ENCODE data around the gene FNDC7. TPM values are rescaled to one million over a fixed set of nuclear protein-coding genes. Genes with fewer than 3 reads are reported as not detected.

FNDC7 gene
- total and polyA plus RNA-seq, 7 donors = not detected

DNA sequence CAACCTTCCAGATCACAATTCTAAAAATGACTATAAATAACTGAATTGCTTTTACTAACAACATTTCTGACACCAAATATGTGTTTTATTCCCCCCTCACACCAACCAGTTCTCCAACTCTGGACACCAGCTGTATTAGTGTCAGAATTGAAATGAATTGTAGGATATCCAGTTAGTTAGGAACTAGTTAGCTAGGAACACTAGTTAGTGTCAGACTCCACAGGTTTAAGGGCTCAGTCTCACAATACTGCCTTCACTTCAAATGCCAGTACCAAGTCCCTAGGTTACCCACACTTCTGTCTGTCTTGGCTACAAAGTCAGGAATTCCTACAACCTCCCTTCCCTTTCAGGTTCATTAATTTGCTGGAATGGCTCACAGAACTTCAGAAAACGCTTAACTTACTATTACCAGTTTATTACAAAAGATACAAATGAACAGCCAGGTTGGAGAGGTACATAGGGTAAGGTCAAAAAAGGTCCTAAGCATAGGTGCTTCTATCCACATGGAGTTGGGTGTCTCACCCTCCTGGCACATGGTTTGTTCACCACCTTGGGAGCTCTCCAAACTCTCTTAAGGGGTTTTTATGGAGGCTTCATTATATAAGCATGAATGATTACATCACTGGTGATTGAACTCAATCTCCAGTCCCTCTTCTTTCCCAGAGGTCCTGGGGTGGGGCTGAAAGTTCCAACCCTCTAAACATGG lies 37.9 kb downstream of the FNDC7 start:
- Histone ChIP-seq H3K4me3 (no peak overlapping the region), H3K27ac (no peak overlapping the region), H3K9me3 (no peaks in the 10 kb centered on the region), H3K36me3 (peaks cover 0 to 33% (median 4%) of the 10 kb centered on the region in 4 donors), H3K27me3 (no peaks in the 10 kb centered on the region), H3K4me1 (peaks cover 0 to 47% (median 24%) of the 10 kb centered on the region in 4 donors)
- TF ChIP-seq POLR2AphosphoS5 (IDR thresholded peaks at IDR 0.05) (no peak), POLR2A (IDR thresholded peaks at IDR 0.05) (no peak), EP300 (IDR thresholded peaks at IDR 0.05) (no peak)
- TF ChIP-seq, protein P1, sequence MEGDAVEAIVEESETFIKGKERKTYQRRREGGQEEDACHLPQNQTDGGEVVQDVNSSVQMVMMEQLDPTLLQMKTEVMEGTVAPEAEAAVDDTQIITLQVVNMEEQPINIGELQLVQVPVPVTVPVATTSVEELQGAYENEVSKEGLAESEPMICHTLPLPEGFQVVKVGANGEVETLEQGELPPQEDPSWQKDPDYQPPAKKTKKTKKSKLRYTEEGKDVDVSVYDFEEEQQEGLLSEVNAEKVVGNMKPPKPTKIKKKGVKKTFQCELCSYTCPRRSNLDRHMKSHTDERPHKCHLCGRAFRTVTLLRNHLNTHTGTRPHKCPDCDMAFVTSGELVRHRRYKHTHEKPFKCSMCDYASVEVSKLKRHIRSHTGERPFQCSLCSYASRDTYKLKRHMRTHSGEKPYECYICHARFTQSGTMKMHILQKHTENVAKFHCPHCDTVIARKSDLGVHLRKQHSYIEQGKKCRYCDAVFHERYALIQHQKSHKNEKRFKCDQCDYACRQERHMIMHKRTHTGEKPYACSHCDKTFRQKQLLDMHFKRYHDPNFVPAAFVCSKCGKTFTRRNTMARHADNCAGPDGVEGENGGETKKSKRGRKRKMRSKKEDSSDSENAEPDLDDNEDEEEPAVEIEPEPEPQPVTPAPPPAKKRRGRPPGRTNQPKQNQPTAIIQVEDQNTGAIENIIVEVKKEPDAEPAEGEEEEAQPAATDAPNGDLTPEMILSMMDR (IDR thresholded peaks at IDR 0.05) = no peak
- DNase-seq = no peak
- intact Hi-C loops (cut with DNase I) = loop anchor here (10.0 kb wide), 1 partner anchor 54 kb away; no protein-coding TSS in a partner anchor
- WGBS, 2 donors = 75 to 82% methylated on average over 1 of the region's 1 CpG

DNA sequence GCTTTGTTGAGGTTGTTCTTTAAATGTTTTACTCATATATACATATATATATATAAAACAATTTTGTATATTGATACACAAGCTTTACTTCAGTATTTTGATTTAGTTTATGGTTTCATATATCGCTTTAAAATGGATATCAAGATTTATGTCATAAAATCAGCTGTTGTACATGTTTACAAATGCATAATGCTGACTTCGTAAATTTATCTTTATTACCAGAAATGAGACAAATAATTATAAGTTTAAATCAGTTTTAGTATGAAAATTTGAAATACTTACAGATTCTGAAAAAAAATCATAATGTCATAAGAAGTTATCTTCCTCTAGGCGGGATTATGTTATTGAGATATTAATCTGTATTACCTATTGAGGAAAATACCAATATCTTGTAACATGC lies 40.7 kb downstream of the FNDC7 start:
- Histone ChIP-seq H3K4me1 (peaks cover 0 to 38% (median 15%) of the 10 kb centered on the region in 4 donors), H3K27me3 (no peaks in the 10 kb centered on the region), H3K4me3 (no peak overlapping the region), H3K9me3 (no peaks in the 10 kb centered on the region), H3K36me3 (peaks cover 4 to 60% (median 6%) of the 10 kb centered on the region in 4 donors), H3K27ac (no peak overlapping the region)
- no peak for DNase-seq
- TF ChIP-seq, protein P1 (IDR thresholded peaks at IDR 0.05) = no peak
- TF ChIP-seq POLR2AphosphoS5 (IDR thresholded peaks at IDR 0.05) (no peak), EP300 (IDR thresholded peaks at IDR 0.05) (no peak), POLR2A (IDR thresholded peaks at IDR 0.05) (no peak)
- intact Hi-C loops (cut with DNase I) = loop anchor here (10.0 kb wide), 1 partner anchor 51 kb away; no protein-coding TSS in a partner anchor
- WGBS, 2 donors = 81 to 82% methylated on average over 3 of the region's 3 CpGs

DNA sequence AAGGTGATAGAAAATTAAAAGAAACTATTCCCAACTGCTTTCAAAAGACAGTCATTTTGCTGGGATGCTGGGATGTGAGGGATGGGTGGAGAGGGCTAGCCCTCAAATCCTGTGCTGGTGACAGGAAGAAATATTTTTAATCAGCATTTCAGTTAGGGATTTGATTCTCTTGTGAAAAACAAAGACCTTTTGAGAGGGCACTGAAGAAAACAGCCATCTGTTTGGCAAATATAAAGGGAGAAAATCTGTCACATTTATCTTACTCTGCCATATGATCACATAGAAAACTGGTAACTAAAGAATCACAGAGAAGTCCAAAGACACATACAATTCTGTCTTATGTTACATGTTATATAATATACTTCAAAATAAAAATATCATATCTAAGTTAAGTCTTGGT lies 46.1 kb downstream of the FNDC7 start:
- intact Hi-C loops (cut with DNase I) = loop anchor here (10.0 kb wide), 1 partner anchor 46 kb away; no protein-coding TSS in a partner anchor
- Histone ChIP-seq H3K4me1 (no peaks in the 10 kb centered on the region), H3K27me3 (no peaks in the 10 kb centered on the region), H3K27ac (no peak overlapping the region), H3K4me3 (no peak overlapping the region), H3K36me3 (peaks cover 0 to 98% (median 24%) of the 10 kb centered on the region in 4 donors), H3K9me3 (no peaks in the 10 kb centered on the region)
- TF ChIP-seq POLR2A (IDR thresholded peaks at IDR 0.05) (no peak), POLR2AphosphoS5 (IDR thresholded peaks at IDR 0.05) (no peak), EP300 (IDR thresholded peaks at IDR 0.05) (no peak)
- TF ChIP-seq, protein P1 (IDR thresholded peaks at IDR 0.05) = no peak
- DNase-seq = no peak

DNA sequence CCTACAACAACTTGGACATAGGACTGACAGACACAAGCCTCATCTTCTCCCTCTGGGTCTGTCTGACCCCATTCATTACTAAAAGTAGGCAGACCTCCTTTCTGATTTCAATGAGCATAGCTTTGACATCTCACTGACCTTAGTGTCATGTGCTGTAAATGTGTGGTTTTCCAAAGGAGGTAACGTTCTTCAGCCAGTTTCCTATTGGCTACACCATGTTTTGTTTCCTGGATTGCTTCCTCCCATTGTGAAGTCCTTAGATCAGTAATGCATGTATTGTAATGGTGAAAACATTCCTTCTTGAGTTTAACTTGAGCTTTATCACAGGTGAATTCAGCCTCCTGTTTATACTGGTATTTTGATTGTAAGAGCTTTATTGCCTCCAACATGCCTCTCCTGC lies 54.4 kb downstream of the FNDC7 start:
- Histone ChIP-seq H3K4me3 (no peak overlapping the region), H3K4me1 (no peaks in the 10 kb centered on the region), H3K27ac (no peak overlapping the region), H3K27me3 (no peaks in the 10 kb centered on the region), H3K9me3 (no peaks in the 10 kb centered on the region), H3K36me3 (peaks cover 5 to 69% (median 13%) of the 10 kb centered on the region in 4 donors)
- DNase-seq = no peak
- TF ChIP-seq POLR2AphosphoS5 (IDR thresholded peaks at IDR 0.05) (no peak), EP300 (IDR thresholded peaks at IDR 0.05) (no peak), POLR2A (IDR thresholded peaks at IDR 0.05) (no peak)
- TF ChIP-seq, protein P1 (IDR thresholded peaks at IDR 0.05) = no peak
- intact Hi-C loops (cut with DNase I) = no loop called here
- WGBS, 2 donors = 62 to 68% methylated on average over 1 of the region's 1 CpG
